DMS 273 treated with DMSO at 0.1 percent for 48 hours (cell line): ENCODE results near the gene GRPR.
A peak's percentile ranks its signal among the peaks of the same experiment; 100 is the strongest.

Source experiments
- DNase-seq: peaks from one replicate; lab custom pipeline; 2025; lab: John Stamatoyannopoulos, UW

Gene GRPR

GRCh38 chrX:16123222-16123786 is at the start of gene GRPR:
TSS of gene GRPR (plus strand) at chrX:16123565. CDS start at chrX:16123954, 389 bp downstream.
- DNase-seq, result peak; percentile 68

GRCh38 chrX:16075087-16075486 is 48.3 kb upstream of the GRPR start:
- DNase-seq, result no peak

- no peak for DNase-seq
Measured at GRCh38 chrX:16076834-16077233, 46.5 kb upstream of the GRPR start.

- DNase-seq, result no peak
Measured at GRCh38 chrX:16077811-16078210, 45.6 kb upstream of the GRPR start.

GRCh38 chrX:16081357-16081756 is 42.0 kb upstream of the GRPR start:
- no peak for DNase-seq

- DNase-seq, result no peak
Measured at GRCh38 chrX:16082470-16083085, 40.8 kb upstream of the GRPR start.

- DNase-seq, result no peak
Measured at GRCh38 chrX:16087076-16087475, 36.3 kb upstream of the GRPR start.

- no peak for DNase-seq
Measured at GRCh38 chrX:16089086-16089485, 34.3 kb upstream of the GRPR start.

GRCh38 chrX:16096141-16096540 is 27.2 kb upstream of the GRPR start:
- no peak for DNase-seq

- no peak for DNase-seq
Measured at GRCh38 chrX:16100673-16101072, 22.7 kb upstream of the GRPR start.

- no peak for DNase-seq
Measured at GRCh38 chrX:16101581-16101980, 21.8 kb upstream of the GRPR start.

GRCh38 chrX:16103625-16104024 is 19.7 kb upstream of the GRPR start:
- DNase-seq, result no peak

- DNase-seq, result no peak
Measured at GRCh38 chrX:16112428-16112827, 10.9 kb upstream of the GRPR start.

GRCh38 chrX:16113978-16114565 is 9.3 kb upstream of the GRPR start:
- no peak for DNase-seq

GRCh38 chrX:16114611-16115010 is 8.8 kb upstream of the GRPR start:
- no peak for DNase-seq

GRCh38 chrX:16119353-16120220 is 3.8 kb upstream of the GRPR start:
- DNase-seq, result no peak

- no peak for DNase-seq
Measured at GRCh38 chrX:16120431-16120830, 2.9 kb upstream of the GRPR start.

- DNase-seq, result no peak
Measured at GRCh38 chrX:16124201-16124600, 836 bp downstream of the GRPR start.

GRCh38 chrX:16125520-16126149 is 2.3 kb downstream of the GRPR start:
- no peak for DNase-seq

GRCh38 chrX:16130707-16131106 is 7.3 kb downstream of the GRPR start:
- no peak for DNase-seq

GRCh38 chrX:16134936-16135335 is 11.6 kb downstream of the GRPR start:
- no peak for DNase-seq

GRCh38 chrX:16136080-16136479 is 12.7 kb downstream of the GRPR start:
- no peak for DNase-seq
